HCT116 (cell line): ENCODE measurements around the gene ICAM4. TPM values are rescaled to one million over a fixed set of nuclear protein-coding genes. Genes with fewer than 3 reads are reported as not detected.

Source experiments
- ATAC-seq: fragments of 200-7000 bp; cut with Tn5 transposase; 2 replicates; pipeline ENCODE4 v1.9.1; 2020; ENCODE audit warnings: mild to moderate bottlenecking, moderate library complexity
- BruUV-seq: library from RNA; stranded (reverse); fragments of 400-500 nt; replicated peaks from 2 replicates; lab custom pipeline; 2021; lab: Mats Ljungman, UMichigan
- CTCF ChIA-PET: fragments of 300-600 bp; sonication (Branson Sonifier 250); formaldehyde crosslinking; loops from one replicate; lab custom pipeline; 2021; ENCODE audit warnings: antibody characterized with exemption; lab: Charles Lee
- POLR2A ChIA-PET: fragments of 300-600, 350-600 bp; sonication (Branson Sonifier 250); formaldehyde crosslinking; loops from one replicate; lab custom pipeline; 2021; ENCODE audit warnings: antibody characterized with exemption; lab: Charles Lee
- RAD21 ChIA-PET, 2 experiments: fragments of 300-600 bp; sonication (Branson Sonifier 250); formaldehyde crosslinking; loops; one replicate each; lab custom pipeline; 2023; ENCODE audit warnings: low total read pairs in 2 of 2; ENCODE audit not compliant: uncharacterized antibody in 2 of 2, unreplicated experiment in 2 of 2, low non-redundant PET in 1 of 2; lab: Charles Lee
- DNase-seq: peaks from one replicate; pipeline ENCODE4 v3.0.0-alpha.2; 2010; ENCODE audit warnings: low read depth, low spot score
- H2AFZ ChIP-seq: fragments of 200-600 bp; shearing (Covaris generic), sonication (generic); 2 replicates; pipeline ENCODE4 v1.6.1; 2017; ENCODE audit warnings: low read depth, mixed run types, mixed read lengths, antibody characterized with exemption, low read length; ENCODE audit not compliant: poor library complexity, severe bottlenecking
- H3K27ac ChIP-seq: 2 replicates; pipeline ENCODE4 v1.5.1; 2012; ENCODE audit warnings: low read depth, low read length
- H3K27me3 ChIP-seq: fragments of 200-600 bp; sonication (generic); 2 replicates; pipeline ENCODE4 v1.6.1; 2016; ENCODE audit warnings: mixed run types, low read length, mixed read lengths; ENCODE audit not compliant: insufficient read depth
- H3K36me3 ChIP-seq, 2 experiments: fragments of 200-500 bp in 1 of 2; fragments of 200-600 bp in 1 of 2; sonication (Bioruptor generic) in 1 of 2; sonication (generic) in 1 of 2; 2 replicates each; pipeline versions ENCODE4 v1.5.1 to v1.6.1; 2014 to 2016; ENCODE audit warnings: low read length in 2 of 2, inconsistent platforms in 1 of 2, mixed read lengths in 1 of 2, mixed run types in 1 of 2; ENCODE audit not compliant: insufficient read depth in 2 of 2, control insufficient read depth in 1 of 2
- H3K4me1 ChIP-seq, 2 experiments: fragments of 200-600 bp in 1 of 2; sonication (generic) in 1 of 2; 2 replicates each; pipeline versions ENCODE4 v1.5.1 to v1.6.1; 2012 to 2017; ENCODE audit warnings: low read length in 2 of 2, inconsistent platforms in 1 of 2, mild to moderate bottlenecking in 1 of 2, mixed read lengths in 1 of 2, mixed run types in 1 of 2, moderate library complexity in 1 of 2; ENCODE audit not compliant: insufficient read depth in 2 of 2, control insufficient read depth in 1 of 2
- H3K4me2 ChIP-seq: fragments of 200-600 bp; sonication (generic); 2 replicates; pipeline ENCODE4 v1.6.1; 2017; ENCODE audit warnings: mixed run types, low read length, mixed read lengths
- H3K4me3 ChIP-seq, 2 experiments: fragments of 200-600 bp in 1 of 2; sonication (generic) in 1 of 2; replicated peaks in 1 of 2; 2 replicates each; pipeline ENCODE4 v1.5.1; 2011 to 2016; ENCODE audit warnings: low read length in 2 of 2, control low read depth in 1 of 2, low read depth in 1 of 2, mild to moderate bottlenecking in 1 of 2, mixed read lengths in 1 of 2, mixed run types in 1 of 2
- H3K79me2 ChIP-seq: fragments of 200-600 bp; sonication (generic); 2 replicates; pipeline ENCODE4 v1.6.1; 2017; ENCODE audit warnings: mild to moderate bottlenecking, mixed run types, low read length, moderate library complexity, mixed read lengths; ENCODE audit not compliant: insufficient read depth
- H3K9ac ChIP-seq: fragments of 200-600 bp; sonication (generic); 2 replicates; pipeline ENCODE4 v1.6.1; 2016; ENCODE audit warnings: low read length, mixed read lengths
- H3K9me2 ChIP-seq: fragments of 200-600 bp; sonication (generic), shearing (Covaris generic); 2 replicates; pipeline ENCODE4 v1.6.1; 2017; ENCODE audit warnings: mixed run types, mild to moderate bottlenecking, moderate library complexity; ENCODE audit not compliant: insufficient read depth
- H3K9me3 ChIP-seq, 2 experiments: fragments of 200-500 bp in 1 of 2; fragments of 200-600 bp in 1 of 2; sonication (Bioruptor generic) in 1 of 2; sonication (generic) in 1 of 2; 2 replicates each; pipeline ENCODE4 v1.6.1; 2014 to 2017; ENCODE audit warnings: low read length in 2 of 2, mixed read lengths in 2 of 2, inconsistent platforms in 1 of 2, low read depth in 1 of 2, mild to moderate bottlenecking in 1 of 2, mixed run types in 1 of 2, moderate library complexity in 1 of 2; ENCODE audit not compliant: control insufficient read depth in 1 of 2, insufficient read depth in 1 of 2
- H4K20me1 ChIP-seq: fragments of 200-600 bp; sonication (generic), shearing (Covaris generic); 2 replicates; pipeline ENCODE4 v1.6.1; 2017; ENCODE audit warnings: mixed run types, mild to moderate bottlenecking, moderate library complexity; ENCODE audit not compliant: insufficient read depth
- ATF3 ChIP-seq: IDR thresholded peaks from 2 replicates; pipeline ENCODE4 v1.6.1; 2012
- CBX3 ChIP-seq: IDR thresholded peaks from 2 replicates; pipeline ENCODE4 v1.6.1; 2012; ENCODE audit warnings: low read depth
- CEBPB ChIP-seq: IDR thresholded peaks from 2 replicates; pipeline ENCODE4 v1.6.1; 2012; ENCODE audit warnings: low read depth
- EGR1 ChIP-seq: IDR thresholded peaks from 2 replicates; pipeline ENCODE4 v1.6.1; 2012; ENCODE audit warnings: low read depth
- EZH2 ChIP-seq: fragments of 200-600 bp; sonication (generic); IDR thresholded peaks from 2 replicates; pipeline ENCODE4 v1.6.1; 2017; ENCODE audit warnings: antibody characterized with exemption, mixed run types
- EZH2phosphoT487 ChIP-seq: fragments of 200-600 bp; IDR thresholded peaks from 2 replicates; pipeline ENCODE4 v1.6.1; 2018; ENCODE audit warnings: antibody characterized with exemption, borderline replicate concordance
- FOSL1 ChIP-seq: IDR thresholded peaks from 2 replicates; pipeline ENCODE4 v1.6.1; 2012; ENCODE audit warnings: low read depth
- MAX ChIP-seq: IDR thresholded peaks from 2 replicates; pipeline ENCODE4 v1.6.1; 2012
- POLR2A ChIP-seq: IDR thresholded peaks from 2 replicates; pipeline ENCODE4 v1.7.0; 2011; ENCODE audit warnings: borderline replicate concordance; ENCODE audit not compliant: insufficient read depth, insufficient read length; ENCODE audit errors: extremely low read depth
- POLR2AphosphoS5 ChIP-seq: IDR thresholded peaks from 2 replicates; pipeline ENCODE4 v1.6.1; 2011; ENCODE audit warnings: mild to moderate bottlenecking, low read depth, low read length, moderate library complexity
- RAD21 ChIP-seq: IDR thresholded peaks from 2 replicates; pipeline ENCODE4 v1.6.1; 2012; ENCODE audit warnings: low read depth, mild to moderate bottlenecking
- SIN3A ChIP-seq: IDR thresholded peaks from 2 replicates; pipeline ENCODE4 v1.6.1; 2012; ENCODE audit warnings: low read depth
- SP1 ChIP-seq: IDR thresholded peaks from 2 replicates; pipeline ENCODE4 v1.6.1; 2012; ENCODE audit warnings: low read depth
- SRF ChIP-seq: IDR thresholded peaks from 2 replicates; pipeline ENCODE4 v1.6.1; 2012; ENCODE audit warnings: low read depth
- ZFX ChIP-seq: fragments of 450-650 bp; IDR thresholded peaks from 2 replicates; pipeline ENCODE4 v1.6.1; 2017
- intact Hi-C: fragments of 100-400 bp; cut with micrococcal nuclease; formaldehyde crosslinking; loops from 2 replicates; pipeline ENCODE4 v1.10.0; 2022
- total RNA-seq: library from RNA; stranded (reverse); gene quantifications from one replicate; pipeline ENCODE4 v1.2.1, GENCODE V29; 2021; ENCODE audit not compliant: unreplicated experiment
- TF ChIP-seq, protein P1 (sequence below): IDR thresholded peaks from 2 replicates; pipeline ENCODE4 v1.6.1; 2012; ENCODE audit warnings: low read depth

ICAM4 gene
- total RNA-seq, 1 experiment from 2014 or later = not detected

- no peaks in the 10 kb centered on the region for H4K20me1 ChIP-seq
- H3K9me2 ChIP-seq = no peaks in the 10 kb centered on the region
- CTCF ChIA-PET = interaction anchor here (0.6 kb wide), 1 partner anchor 34 kb away, joined by 4 read pairs; no protein-coding TSS in a partner anchor
- TF ChIP-seq POLR2A (no peak), POLR2AphosphoS5 (peak; percentile 50), MAX (no peak), CEBPB (no peak), EGR1 (peak; percentile 79)
- H3K9ac ChIP-seq = peak overlapping the region; percentile 94
- H3K27ac ChIP-seq = peak overlapping the region; percentile 76
- peaks cover 2 to 23% of the 10 kb centered on the region in 2 experiments; a peak in 2 of 4 replicates for H3K36me3 ChIP-seq
- H3K9me3 ChIP-seq = no peaks in the 10 kb centered on the region
- H3K79me2 ChIP-seq = peaks cover 16% of the 10 kb centered on the region; the same call in 1 of the 2 replicates
- H3K4me2 ChIP-seq = peak overlapping the region; percentile 100
- no peak overlapping the region for H2AFZ ChIP-seq
- peaks cover 13 to 48% of the 10 kb centered on the region in 2 experiments for H3K4me1 ChIP-seq
- POLR2A ChIA-PET = no interaction called here
- RAD21 ChIA-PET = no interaction called here
- H3K27me3 ChIP-seq = no peaks in the 10 kb centered on the region
- intact Hi-C loops = no loop called here
- DNase-seq (peak; percentile 71), ATAC-seq (peak; percentile 45)
- H3K4me3 ChIP-seq = peak overlapping the region; percentile 77 to 91
- no TSS peak for BruUV-seq
Observed at GRCh38 chr19:10292206-10292788, 5.5 kb downstream of the ICAM4 start.

DNA sequence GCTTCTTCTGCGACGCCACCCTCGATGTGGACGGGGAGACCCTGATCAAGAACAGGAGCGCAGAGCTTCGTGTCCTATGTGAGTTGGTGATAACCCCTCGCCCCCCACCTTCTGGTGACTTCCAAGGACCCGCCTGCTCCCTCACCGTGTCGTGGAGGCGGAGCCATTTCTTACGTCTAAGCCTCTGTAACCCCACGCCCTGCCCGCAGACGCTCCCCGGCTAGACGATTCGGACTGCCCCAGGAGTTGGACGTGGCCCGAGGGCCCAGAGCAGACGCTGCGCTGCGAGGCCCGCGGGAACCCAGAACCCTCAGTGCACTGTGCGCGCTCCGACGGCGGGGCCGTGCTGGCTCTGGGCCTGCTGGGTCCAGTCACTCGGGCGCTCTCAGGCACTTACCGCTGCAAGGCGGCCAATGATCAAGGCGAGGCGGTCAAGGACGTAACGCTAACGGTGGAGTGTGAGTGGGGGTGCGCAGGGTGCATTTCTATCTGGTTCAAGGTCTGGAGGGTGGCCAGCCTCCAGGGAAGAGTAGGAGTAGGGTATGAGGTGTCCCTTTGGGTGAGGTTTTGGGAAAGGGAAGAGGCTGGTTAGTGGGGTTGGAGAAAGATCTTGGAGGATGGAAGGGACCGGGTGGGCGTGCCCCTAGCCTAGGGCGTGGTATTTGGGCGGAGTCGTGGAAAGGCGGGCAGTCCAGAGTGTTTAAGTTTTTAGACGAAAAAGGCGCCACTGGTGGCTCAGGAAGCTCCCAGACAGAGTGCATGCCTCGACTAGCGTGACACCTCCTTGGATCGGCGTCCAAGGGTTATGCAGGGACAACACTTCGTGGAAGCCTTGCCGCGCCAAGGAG is 6.3 kb downstream of the ICAM4 start:
- Histone ChIP-seq H3K27ac (peak overlapping the region; percentile 48; the same call in 1 of the 2 replicates), H3K4me2 (peak overlapping the region; percentile 100), H3K27me3 (no peaks in the 10 kb centered on the region), H3K9me3 (no peaks in the 10 kb centered on the region), H3K4me3 (peak overlapping the region in 1 of 2 experiments; percentile 91; a peak in 1 of 4 replicates), H2AFZ (no peak overlapping the region), H3K4me1 (peaks cover 13 to 48% of the 10 kb centered on the region in 2 experiments), H3K9me2 (no peaks in the 10 kb centered on the region), H4K20me1 (no peaks in the 10 kb centered on the region), H3K9ac (no peak overlapping the region), H3K79me2 (peaks cover 16% of the 10 kb centered on the region; the same call in 1 of the 2 replicates), H3K36me3 (peaks cover 2 to 23% of the 10 kb centered on the region in 2 experiments; a peak in 2 of 4 replicates)
- ChIA-PET RAD21 (no interaction called here), POLR2A (no interaction called here), CTCF (no interaction called here)
- intact Hi-C loops = no loop called here
- no TSS peak for BruUV-seq
- DNase-seq = no peak
- no peak for ATAC-seq
- TF ChIP-seq ATF3 = no peak
- TF ChIP-seq CBX3 = no peak
- no peak for TF ChIP-seq RAD21
- no peak for TF ChIP-seq SP1
- no peak for TF ChIP-seq EZH2phosphoT487
- TF ChIP-seq EZH2 = no peak
- no peak for TF ChIP-seq SIN3A
- TF ChIP-seq ZFX = no peak
- TF ChIP-seq FOSL1 = no peak
- no peak for TF ChIP-seq SRF
- TF ChIP-seq, protein P1, sequence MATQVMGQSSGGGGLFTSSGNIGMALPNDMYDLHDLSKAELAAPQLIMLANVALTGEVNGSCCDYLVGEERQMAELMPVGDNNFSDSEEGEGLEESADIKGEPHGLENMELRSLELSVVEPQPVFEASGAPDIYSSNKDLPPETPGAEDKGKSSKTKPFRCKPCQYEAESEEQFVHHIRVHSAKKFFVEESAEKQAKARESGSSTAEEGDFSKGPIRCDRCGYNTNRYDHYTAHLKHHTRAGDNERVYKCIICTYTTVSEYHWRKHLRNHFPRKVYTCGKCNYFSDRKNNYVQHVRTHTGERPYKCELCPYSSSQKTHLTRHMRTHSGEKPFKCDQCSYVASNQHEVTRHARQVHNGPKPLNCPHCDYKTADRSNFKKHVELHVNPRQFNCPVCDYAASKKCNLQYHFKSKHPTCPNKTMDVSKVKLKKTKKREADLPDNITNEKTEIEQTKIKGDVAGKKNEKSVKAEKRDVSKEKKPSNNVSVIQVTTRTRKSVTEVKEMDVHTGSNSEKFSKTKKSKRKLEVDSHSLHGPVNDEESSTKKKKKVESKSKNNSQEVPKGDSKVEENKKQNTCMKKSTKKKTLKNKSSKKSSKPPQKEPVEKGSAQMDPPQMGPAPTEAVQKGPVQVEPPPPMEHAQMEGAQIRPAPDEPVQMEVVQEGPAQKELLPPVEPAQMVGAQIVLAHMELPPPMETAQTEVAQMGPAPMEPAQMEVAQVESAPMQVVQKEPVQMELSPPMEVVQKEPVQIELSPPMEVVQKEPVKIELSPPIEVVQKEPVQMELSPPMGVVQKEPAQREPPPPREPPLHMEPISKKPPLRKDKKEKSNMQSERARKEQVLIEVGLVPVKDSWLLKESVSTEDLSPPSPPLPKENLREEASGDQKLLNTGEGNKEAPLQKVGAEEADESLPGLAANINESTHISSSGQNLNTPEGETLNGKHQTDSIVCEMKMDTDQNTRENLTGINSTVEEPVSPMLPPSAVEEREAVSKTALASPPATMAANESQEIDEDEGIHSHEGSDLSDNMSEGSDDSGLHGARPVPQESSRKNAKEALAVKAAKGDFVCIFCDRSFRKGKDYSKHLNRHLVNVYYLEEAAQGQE = no peak
- TF ChIP-seq MAX = no peak
